ENCODE results near the gene SEMA3B. TPM values are rescaled to one million over a fixed set of nuclear protein-coding genes. Genes with fewer than 3 reads are reported as not detected.

The SEMA3B gene
- total and polyA plus RNA-seq, 2 donors (not counting 3 experiments of a cell fraction or from before 2014, with no cell fraction given), result 1.2 to 1.5 TPM

GRCh38 chr3:50320853-50321335, 51.9 kb downstream of the SEMA3B start:
- Histone ChIP-seq H3K4me1 (ENCODE audit: control insufficient read depth, extremely low read depth, insufficient read depth, low read length) (peaks cover 67% of the 10 kb centered on the region), H3K79me2 (ENCODE audit: control insufficient read depth, insufficient read depth, low read length) (peaks cover 52% of the 10 kb centered on the region), H3K9ac (replicated peaks; ENCODE audit: extremely low read depth, insufficient read depth, low read length) (peak overlapping the region; percentile 89), H3K27me3 (ENCODE audit: control insufficient read depth in 2 of 2, insufficient read depth in 2 of 2, low read length in 2 of 2) (no peaks in the 10 kb centered on the region), H2AFZ (ENCODE audit: low read depth, low read length) (no peak overlapping the region), H3K4me2 (ENCODE audit: insufficient read depth, low read length) (peak overlapping the region; percentile 69), H4K20me1 (replicated peaks; ENCODE audit: control insufficient read depth, extremely low read depth, insufficient read depth, low read length) (no peaks in the 10 kb centered on the region), H3K4me3 (replicated peaks in 1 of 3; ENCODE audit: insufficient read depth in 1 of 3, low read depth in 1 of 3, low read length in 3 of 3) (peak overlapping the region; percentile 65 to 89 (median 89)), H3K9me3 (replicated peaks; ENCODE audit: control insufficient read depth, insufficient read depth, low read length) (no peaks in the 10 kb centered on the region), H3K36me3 (ENCODE audit: control insufficient read depth in 2 of 2, extremely low read depth in 1 of 2, insufficient read depth in 2 of 2, low read length in 2 of 2) (peaks cover 11 to 40% of the 10 kb centered on the region in 2 experiments), H3K27ac (ENCODE audit: insufficient read depth, low read depth, low read length) (peak overlapping the region; percentile 87), H3K9me1 (replicated peaks; ENCODE audit: control insufficient read depth, extremely low read depth, insufficient read depth, low read length) (no peaks in the 10 kb centered on the region)
- FAIRE-seq (no peak), DNase-seq (ENCODE audit: low read depth, low spot score) (peak; percentile 77)
- intact Hi-C loops (cut with micrococcal nuclease), result no loop called here
- dilution Hi-C loops (cut with MboI; ENCODE audit: extremely low pct_ligation_motif_present, low sequenced_read_pairs), result no loop called here
- CTCF ChIA-PET, result interaction anchor here (0.5 to 4.3 kb wide), 13 partner anchors 7 to 1360 kb away, joined by 3 to 36 read pairs (median 3); partner anchors contain the start of genes CYB561D2, HYAL3, NAA80 and NPRL2
- BruUV-seq (replicated peaks), result no TSS peak
- POLR2A ChIA-PET, result interaction anchor here (0.6 to 5.1 kb wide), 2 partner anchors 15 to 62 kb away, joined by 3 to 38 read pairs; no protein-coding TSS in a partner anchor
- TF ChIP-seq CTCF (IDR thresholded peaks at IDR 0.05; ENCODE audit: extremely low read depth in 1 of 2, insufficient read depth in 1 of 2, low read depth in 1 of 2, low read length in 2 of 2) (no peak), GATA2 (IDR thresholded peaks at IDR 0.05; ENCODE audit: insufficient read depth, insufficient read length, low read depth, low read length) (no peak), FOS (IDR thresholded peaks at IDR 0.05; ENCODE audit: borderline replicate concordance, insufficient read depth, low read length) (no peak), MYC (IDR thresholded peaks at IDR 0.05; ENCODE audit: low read depth, low read length) (no peak), EZH2 (IDR thresholded peaks at IDR 0.05; ENCODE audit: borderline replicate concordance, low read depth, low read length, severe bottlenecking) (no peak), POLR2A (IDR thresholded peaks at IDR 0.05; ENCODE audit: low read depth, low read length) (peak; percentile 71), MAX (IDR thresholded peaks at IDR 0.05; ENCODE audit: insufficient read depth, insufficient read length) (no peak), POLR2AphosphoS5 (IDR thresholded peaks at IDR 0.05; ENCODE audit: insufficient read depth, low read depth, low read length) (no peak)
